HL-60 (cell line): Measurements from ENCODE around the gene MS4A2.

Experiments used
- DNase-seq, 2 experiments: peaks; one replicate each; pipeline ENCODE4 v3.0.0-alpha.2; 2010 to 2020; ENCODE audit warnings: low read depth in 1 of 2, low spot score in 1 of 2
- H3K27ac ChIP-seq: fragments of 250-450 bp; sonication (Bioruptor Pico); replicated peaks from 2 replicates; pipeline ENCODE4 v1.5.1; 2020; ENCODE audit warnings: mild to moderate bottlenecking, moderate library complexity
- H3K27me3 ChIP-seq: fragments of 250-450 bp; sonication (Bioruptor Pico); 2 replicates; pipeline ENCODE4 v1.5.1; 2021; ENCODE audit warnings: mild to moderate bottlenecking, moderate library complexity; ENCODE audit not compliant: insufficient read depth, poor library complexity, severe bottlenecking
- H3K4me3 ChIP-seq: replicated peaks from 2 replicates; pipeline ENCODE4 v1.5.1; 2011; ENCODE audit warnings: mild to moderate bottlenecking, control low read depth, low read length; ENCODE audit not compliant: insufficient read depth
- GABPA ChIP-seq: IDR thresholded peaks from 2 replicates; pipeline ENCODE4 v1.6.1; 2012; ENCODE audit warnings: low read depth
- POLR2AphosphoS5 ChIP-seq: IDR thresholded peaks from 2 replicates; pipeline ENCODE4 v1.6.1; 2012; ENCODE audit warnings: low read depth
- SPI1 ChIP-seq: IDR thresholded peaks from 2 replicates; pipeline ENCODE4 v1.6.1; 2012; ENCODE audit warnings: low read depth, mild to moderate bottlenecking, borderline replicate concordance
- TF ChIP-seq, protein P1 (sequence below): IDR thresholded peaks from 2 replicates; pipeline ENCODE4 v1.6.1; 2012; ENCODE audit warnings: low read depth; ENCODE audit not compliant: insufficient replicate concordance
- TF ChIP-seq, protein P2 (sequence below): IDR thresholded peaks from one replicate; pipeline ENCODE4 v1.5.1; 2011; ENCODE audit warnings: low read length, control low read depth, inconsistent platforms; ENCODE audit not compliant: insufficient read depth

The MS4A2 gene

DNA sequence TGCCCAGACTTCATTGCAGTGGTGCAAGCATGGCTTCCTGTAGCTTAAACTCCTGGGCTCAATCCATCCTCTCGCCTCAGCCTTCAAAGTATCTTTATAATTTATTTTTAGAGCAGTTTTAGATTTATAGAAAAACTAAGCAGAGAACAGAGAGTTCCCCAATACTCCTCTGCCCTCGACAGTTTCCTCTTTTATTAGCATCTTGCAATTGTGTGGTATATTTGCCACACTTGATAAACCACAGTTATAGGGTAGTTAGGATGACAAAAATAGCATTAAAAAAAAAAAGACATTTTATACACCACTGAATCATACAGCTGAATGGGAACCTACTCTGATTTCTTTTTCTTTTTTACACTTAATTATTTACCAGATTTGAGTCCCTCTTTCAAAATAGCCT is 31.2 kb downstream of the MS4A2 start:
- Histone ChIP-seq H3K27ac (no peak overlapping the region), H3K4me3 (no peak overlapping the region), H3K27me3 (no peaks in the 10 kb centered on the region)
- peak; percentile 21 to 65 for DNase-seq
- TF ChIP-seq, protein P1, sequence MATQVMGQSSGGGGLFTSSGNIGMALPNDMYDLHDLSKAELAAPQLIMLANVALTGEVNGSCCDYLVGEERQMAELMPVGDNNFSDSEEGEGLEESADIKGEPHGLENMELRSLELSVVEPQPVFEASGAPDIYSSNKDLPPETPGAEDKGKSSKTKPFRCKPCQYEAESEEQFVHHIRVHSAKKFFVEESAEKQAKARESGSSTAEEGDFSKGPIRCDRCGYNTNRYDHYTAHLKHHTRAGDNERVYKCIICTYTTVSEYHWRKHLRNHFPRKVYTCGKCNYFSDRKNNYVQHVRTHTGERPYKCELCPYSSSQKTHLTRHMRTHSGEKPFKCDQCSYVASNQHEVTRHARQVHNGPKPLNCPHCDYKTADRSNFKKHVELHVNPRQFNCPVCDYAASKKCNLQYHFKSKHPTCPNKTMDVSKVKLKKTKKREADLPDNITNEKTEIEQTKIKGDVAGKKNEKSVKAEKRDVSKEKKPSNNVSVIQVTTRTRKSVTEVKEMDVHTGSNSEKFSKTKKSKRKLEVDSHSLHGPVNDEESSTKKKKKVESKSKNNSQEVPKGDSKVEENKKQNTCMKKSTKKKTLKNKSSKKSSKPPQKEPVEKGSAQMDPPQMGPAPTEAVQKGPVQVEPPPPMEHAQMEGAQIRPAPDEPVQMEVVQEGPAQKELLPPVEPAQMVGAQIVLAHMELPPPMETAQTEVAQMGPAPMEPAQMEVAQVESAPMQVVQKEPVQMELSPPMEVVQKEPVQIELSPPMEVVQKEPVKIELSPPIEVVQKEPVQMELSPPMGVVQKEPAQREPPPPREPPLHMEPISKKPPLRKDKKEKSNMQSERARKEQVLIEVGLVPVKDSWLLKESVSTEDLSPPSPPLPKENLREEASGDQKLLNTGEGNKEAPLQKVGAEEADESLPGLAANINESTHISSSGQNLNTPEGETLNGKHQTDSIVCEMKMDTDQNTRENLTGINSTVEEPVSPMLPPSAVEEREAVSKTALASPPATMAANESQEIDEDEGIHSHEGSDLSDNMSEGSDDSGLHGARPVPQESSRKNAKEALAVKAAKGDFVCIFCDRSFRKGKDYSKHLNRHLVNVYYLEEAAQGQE = no peak
- TF ChIP-seq SPI1 (peak; percentile 73; the same call in 1 of the 2 replicates), POLR2AphosphoS5 (peak; percentile 28; the same call in 1 of the 2 replicates), GABPA (no peak)
- TF ChIP-seq, protein P2, sequence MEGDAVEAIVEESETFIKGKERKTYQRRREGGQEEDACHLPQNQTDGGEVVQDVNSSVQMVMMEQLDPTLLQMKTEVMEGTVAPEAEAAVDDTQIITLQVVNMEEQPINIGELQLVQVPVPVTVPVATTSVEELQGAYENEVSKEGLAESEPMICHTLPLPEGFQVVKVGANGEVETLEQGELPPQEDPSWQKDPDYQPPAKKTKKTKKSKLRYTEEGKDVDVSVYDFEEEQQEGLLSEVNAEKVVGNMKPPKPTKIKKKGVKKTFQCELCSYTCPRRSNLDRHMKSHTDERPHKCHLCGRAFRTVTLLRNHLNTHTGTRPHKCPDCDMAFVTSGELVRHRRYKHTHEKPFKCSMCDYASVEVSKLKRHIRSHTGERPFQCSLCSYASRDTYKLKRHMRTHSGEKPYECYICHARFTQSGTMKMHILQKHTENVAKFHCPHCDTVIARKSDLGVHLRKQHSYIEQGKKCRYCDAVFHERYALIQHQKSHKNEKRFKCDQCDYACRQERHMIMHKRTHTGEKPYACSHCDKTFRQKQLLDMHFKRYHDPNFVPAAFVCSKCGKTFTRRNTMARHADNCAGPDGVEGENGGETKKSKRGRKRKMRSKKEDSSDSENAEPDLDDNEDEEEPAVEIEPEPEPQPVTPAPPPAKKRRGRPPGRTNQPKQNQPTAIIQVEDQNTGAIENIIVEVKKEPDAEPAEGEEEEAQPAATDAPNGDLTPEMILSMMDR = no peak

DNA sequence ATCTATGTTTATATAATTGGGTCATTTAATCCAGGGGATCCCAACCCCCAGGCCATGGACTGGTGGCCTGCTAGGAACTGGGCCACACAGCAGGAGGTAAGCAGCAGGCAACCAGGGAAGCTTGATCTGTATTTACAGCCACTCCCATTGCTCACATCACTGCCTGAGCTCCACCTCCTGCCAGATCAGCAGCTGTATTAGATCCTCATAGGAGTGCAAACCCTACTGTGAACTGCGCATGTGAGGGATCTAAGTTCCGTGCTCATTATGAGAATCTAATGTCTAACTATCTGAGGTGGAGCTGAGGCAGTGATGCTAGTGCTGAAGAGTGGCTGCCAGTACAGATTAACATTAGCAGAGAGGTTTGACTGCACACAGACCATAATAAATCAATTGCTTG is 32.8 kb downstream of the MS4A2 start:
- H3K27ac ChIP-seq = no peak overlapping the region
- H3K27me3 ChIP-seq = no peaks in the 10 kb centered on the region
- TF ChIP-seq SPI1 (no peak), POLR2AphosphoS5 (no peak), GABPA (no peak)
- TF ChIP-seq, protein P2 = no peak
- TF ChIP-seq, protein P1 = no peak
- DNase-seq = no peak
- no peak overlapping the region for H3K4me3 ChIP-seq

DNA sequence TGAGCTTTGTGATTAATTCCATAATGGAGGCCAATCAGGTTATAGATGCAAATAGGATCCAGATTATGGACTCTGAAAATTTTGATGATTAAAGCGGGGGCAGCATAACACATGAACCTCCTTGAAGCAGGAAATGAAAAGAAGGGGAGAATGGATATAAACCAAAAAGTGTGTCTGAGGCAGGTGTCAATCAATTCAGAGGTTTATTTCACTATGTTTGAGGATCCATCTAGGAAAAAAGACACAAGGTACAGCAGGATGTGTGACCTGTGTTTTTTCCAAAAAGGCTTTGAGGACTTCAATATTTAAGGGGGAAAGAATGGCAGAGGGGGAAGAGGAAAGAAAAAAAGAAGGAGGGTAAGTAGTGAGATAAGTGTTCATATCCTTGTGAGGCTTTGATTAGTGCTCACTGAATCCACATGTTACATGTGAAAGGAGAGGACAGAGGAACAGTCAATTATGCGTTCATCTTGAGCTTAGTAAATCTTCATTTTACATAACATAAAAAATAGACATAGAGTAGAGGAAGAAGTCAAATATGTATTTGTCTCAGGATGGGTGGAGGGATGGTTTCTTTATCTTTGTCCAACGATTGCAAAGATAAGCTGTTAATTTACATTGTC is 34.1 kb downstream of the MS4A2 start:
- no peak overlapping the region for H3K4me3 ChIP-seq
- no peak for DNase-seq
- no peaks in the 10 kb centered on the region for H3K27me3 ChIP-seq
- TF ChIP-seq, protein P1 = no peak
- TF ChIP-seq POLR2AphosphoS5 = no peak
- no peak for TF ChIP-seq SPI1
- no peak for TF ChIP-seq GABPA
- TF ChIP-seq, protein P2 = no peak
- H3K27ac ChIP-seq = no peak overlapping the region
